NCI-H345 (cell line): ENCODE data around the gene GNAZ.
A peak's percentile ranks its signal among the peaks of the same experiment; 100 is the strongest.
"Not testable (repeated sequence)": the region's sequence is repeated elsewhere in the genome, so short reads cannot be mapped to it uniquely, and the experiment has no call there.

Experiments used
- DNase-seq: peaks from one replicate; lab custom pipeline; 2025; lab: John Stamatoyannopoulos, UW

The GNAZ gene

DNA sequence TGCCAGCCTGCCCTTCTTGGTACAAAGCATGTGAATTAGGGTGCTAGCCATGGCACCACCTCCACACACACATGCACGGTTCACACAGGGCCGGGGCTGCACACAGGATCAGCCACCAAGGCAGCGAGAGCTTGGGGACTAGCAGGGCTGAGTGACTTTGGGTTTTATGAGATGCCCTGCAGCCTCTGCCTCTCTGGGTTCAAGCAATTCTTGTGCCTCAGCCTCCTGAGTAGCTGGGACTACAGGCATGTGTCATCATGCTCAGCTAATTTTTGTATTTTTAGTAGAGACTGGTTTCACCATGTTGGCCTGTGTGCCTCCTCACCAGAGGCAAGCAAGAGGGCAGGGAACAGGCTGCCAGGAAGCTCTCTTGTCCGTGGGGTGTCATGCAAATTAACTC is 66.7 kb downstream of the GNAZ start:
- not testable (repeated sequence) for DNase-seq

DNA sequence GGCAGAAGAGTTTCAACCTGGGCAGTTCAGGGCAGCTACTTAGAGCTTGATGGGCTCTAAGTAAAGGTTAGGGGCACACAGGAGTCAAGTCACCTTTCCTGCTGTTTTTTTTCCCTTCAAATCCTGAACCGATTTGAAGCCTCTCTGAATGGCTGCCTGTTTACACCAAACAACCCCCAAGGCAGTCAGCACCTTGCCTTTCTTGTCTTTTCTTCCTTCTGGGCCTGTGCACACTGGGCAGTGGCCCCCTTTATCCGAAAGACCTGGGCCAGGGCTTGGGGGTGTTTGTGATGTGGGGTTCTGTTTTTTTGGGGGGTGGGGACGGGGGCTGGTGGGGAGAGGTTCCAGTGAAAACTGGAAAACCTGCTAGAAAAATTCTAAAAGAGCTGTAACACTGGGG is 67.1 kb downstream of the GNAZ start:
- DNase-seq, result no peak

DNA sequence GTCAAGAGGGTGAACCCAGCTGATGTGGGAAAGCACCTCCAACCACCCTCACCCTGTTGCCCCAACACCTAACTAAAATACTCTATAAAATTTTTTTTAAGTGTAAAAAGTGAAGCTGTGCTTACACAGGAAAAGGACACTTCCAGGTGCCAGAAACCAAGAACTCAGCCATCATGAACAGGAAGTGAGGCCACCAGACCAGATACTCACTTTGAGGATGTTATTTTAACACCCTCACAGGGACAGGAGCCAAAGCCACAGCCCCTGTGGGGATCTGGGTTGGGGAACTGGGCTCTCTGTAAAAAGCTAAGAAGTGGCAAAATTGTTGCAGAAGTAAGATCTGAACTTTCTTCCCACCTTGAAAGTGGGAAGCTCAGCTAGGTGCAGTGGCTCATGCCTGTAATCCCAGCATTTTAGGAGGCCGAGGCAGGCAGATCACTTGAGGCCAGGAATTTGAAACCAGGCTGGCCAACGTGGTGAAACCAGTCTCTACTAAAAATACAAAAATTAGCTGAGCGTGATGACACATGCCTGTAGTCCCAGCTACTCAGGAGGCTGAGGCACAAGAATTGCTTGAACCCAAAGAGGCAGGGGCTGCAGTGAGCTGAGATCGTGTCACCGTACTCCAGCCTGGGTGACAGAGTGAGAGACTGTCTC is 67.7 kb downstream of the GNAZ start:
- no peak for DNase-seq

DNA sequence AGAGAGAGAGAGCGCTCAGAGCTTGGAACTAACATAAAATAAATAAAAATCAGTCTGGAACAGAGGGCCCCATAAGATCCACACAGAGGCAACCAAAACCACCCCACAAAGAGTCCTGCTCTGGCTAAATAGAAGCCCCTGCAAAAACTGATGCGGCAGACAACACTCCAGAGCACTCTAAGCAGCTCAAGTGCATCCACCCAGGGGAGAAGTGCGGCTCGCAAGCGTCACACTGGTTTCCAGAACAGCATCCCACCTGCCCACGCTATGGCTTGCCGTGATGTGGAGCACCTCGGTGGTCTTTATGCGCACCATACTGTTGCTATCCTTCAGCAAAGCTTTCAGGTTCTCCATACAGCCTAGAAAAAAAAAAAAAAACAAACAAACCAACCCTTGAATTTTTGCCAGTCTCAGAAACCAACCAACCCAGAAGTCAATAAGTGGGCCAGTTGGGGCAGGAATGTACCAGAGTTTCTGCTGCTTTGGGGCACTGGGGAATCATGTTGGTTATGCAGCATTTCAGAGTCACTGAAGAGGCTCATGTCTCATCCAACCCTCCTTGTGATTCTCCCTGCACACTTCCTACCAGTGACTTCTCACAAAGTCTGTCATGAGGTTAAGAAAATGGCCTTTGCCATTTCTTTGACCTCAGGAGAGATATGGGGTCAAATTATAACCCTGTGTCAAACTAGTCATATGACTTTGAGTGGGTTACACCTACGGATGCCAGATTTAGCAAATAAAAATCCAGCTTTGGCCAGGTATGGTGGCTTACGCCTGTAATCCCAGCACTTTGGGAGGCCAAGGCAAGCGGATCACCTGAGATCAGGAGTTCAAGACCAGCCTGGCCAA is 68.5 kb downstream of the GNAZ start:
- no peak for DNase-seq

DNA sequence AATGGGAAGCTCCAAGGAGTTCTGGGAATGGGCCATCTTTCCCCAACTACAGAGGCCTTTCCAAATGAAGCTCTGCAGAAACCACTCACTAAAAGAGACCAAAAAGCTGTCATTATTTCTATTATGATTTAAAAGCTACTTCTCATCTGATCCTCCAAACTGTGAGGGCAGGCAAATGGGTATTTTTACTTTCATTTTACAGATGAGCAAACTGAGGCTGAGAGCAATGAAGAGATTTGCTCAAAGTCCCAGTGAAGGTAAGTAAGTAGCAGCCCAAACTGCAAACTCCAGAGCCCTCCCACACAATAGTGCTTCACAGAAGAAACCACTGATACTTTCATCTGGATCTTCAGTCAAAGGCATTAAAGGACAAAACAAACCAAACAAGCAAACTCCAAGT is 70.1 kb downstream of the GNAZ start:
- DNase-seq, result no peak

DNA sequence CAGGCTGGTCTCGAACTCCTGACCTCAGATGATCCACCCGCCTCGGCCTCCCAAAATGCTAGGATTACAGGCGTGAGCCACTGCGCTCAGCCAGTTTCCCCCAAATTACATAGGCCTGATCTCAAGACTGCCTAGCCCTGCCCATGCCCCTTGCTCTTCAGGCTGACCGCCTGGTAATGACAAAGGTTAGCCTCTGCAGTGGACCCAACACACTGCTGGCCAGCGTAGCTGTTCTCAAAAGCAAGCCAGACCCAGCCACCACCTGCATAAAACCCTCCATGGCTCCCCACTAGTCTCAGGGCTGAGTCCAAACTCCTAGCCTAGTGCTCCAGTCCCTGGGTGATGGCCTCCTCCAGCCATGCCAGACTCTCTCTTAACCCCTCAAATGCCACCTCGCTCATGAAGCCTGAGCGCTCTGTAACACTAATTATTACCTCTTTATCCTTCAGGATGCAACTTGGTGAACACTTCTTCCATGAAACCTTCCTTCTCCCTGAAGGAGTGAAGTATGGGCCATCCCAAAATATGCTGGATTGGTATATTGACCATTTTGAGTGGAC is 72.3 kb downstream of the GNAZ start:
- DNase-seq, result no peak

DNA sequence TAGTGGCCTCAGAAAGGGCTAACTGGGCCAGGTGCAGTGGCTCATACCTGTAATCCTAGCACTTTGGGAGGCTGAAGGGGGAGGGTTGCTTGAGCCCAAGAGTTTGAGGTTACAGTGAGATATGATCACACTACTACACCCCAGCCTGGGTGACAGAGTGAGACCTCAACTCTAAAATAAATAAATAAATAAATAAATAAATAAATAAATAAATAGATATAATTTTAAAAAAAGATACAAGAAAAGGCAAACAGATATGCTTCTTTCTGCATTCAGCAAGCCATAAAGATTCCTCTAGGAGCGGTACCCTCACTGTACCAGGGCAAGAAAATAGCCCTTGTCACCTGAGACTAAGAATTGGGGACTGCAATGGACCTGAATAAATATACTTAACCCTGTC is 72.8 kb downstream of the GNAZ start:
- DNase-seq, result no peak

DNA sequence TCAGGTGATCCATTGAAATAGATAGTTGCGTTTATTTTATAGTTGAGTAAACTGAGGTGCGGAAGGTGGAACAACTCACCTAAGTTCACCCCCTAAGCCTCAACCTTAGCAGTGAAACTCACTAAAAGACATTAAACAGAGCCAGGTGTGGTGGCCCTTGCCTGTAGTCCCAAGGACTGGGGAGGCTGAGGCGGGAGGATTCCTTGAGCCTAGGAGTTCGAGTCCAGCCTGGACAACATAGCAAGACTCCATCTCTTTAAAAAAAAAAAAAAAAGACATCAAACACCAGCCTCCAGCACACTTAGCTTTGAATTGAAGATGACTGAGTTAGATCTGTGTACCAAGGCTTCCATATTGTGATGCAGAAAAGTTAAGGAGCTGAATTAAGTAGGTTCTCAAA is 74.1 kb downstream of the GNAZ start:
- DNase-seq, result no peak

DNA sequence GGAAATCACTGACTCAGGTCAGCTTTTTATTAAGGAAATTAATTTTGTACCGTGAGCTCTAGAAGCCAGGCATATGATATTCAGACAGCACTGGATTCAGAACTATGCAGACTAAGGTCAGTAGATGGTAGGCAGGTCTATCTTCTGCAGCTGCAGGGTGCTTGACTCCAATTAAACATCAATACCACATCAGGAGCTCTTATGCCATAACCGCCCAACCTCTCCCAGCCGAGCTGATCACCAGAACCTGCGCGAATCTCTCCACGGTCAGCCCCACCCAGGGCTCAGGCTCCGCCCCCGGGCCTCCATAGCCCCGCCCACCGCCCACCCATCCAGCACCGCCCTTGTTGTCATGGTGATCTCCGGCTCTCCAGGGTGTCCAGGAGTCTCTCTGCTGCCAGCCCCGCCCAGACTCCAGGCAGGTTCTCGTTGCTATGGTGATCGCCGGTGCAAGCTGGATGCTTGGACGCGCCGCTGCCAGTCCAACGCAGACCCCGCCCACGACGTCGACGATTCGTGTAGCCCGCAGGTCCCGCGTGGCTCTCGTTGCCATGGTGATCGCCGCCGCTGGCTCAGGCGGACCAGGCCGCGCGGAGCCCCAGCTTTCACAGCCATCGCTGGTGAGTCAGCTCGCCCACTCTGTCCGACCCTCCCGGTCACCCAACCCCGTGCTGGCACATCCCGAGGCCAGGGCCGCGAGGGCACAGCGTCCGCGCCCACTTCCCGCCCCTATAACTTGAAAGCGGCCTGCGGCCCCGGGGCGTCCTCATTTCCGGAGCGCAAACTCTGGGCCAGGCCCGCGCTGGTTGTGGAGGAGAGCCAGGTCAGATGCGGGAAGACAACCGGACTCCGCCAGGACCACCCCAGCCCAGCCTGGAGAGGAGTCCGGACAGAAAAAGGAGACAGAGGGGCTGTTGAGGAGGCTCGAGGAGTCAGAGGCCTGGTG is 74.9 kb downstream of the GNAZ start, which contains the start of gene RAB36:
Gene RAB36 (plus strand): TSS at position 546 of the 946 bp plus-strand sequence. CDS start 1,140 bp downstream, outside the sequence.
- peak; percentile 97 for DNase-seq

DNA sequence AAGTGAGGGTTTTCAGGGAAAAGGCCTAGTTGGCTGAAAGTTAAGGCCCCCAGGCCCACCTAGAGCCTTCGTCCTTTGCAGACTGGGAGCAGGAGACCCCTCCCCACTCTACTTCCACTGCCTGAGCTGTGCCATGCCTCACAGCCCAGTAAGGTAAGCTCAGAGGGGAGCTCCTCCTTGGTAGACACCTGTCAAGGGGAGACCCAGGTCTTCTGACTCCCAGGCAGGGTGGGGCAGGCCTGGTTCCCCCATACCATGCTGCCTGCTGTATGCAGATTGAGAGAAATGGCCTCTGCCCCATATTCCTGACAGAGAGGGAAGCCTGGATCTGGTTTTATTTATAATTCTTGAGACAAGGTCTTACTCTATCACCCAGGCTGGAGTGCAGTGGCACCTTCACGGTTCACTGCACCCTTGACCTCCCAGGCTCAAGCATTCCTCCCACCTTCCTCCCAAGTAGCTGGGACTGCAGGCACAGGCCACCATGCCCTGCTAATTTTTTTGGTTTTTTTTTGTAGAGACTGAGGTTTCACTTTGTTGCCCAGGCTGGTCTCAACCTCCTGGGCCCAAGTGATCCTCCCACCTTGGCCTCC is 75.7 kb downstream of the GNAZ start:
- DNase-seq, result no peak

DNA sequence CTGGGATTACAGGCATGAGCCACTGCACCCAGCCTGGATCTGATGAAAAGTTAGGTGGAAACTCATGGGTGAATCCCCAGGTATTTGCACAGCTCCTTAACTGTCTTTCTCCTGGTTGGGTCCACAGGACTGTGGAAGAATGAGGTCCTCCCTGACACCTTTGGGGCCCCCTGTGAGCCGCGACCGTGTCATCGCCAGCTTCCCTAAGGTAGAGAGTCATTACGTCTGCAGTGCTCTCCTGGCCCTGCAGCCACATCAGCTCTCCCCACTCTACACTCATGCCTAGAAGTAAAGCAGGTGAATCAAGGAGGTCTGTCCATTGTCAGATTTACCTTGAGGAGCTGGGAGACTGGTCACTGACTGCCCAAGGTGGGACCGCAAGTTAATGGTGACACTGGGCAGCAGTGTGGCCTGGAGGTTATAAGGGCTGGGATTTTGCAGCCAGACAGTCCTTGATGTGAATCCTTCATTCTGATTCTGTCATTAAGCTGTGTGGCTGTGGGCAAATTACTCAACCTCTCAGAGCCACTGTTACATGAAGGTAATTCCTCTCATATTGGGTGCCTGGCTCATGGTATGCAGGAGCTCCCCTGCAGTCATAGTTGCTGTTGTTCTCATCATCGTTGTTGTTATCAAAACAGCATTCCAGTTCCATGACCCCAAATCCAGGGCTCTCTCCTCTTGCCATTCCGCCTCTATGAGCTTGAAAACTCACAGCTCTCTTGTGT is 76.3 kb downstream of the GNAZ start:
- no peak for DNase-seq

DNA sequence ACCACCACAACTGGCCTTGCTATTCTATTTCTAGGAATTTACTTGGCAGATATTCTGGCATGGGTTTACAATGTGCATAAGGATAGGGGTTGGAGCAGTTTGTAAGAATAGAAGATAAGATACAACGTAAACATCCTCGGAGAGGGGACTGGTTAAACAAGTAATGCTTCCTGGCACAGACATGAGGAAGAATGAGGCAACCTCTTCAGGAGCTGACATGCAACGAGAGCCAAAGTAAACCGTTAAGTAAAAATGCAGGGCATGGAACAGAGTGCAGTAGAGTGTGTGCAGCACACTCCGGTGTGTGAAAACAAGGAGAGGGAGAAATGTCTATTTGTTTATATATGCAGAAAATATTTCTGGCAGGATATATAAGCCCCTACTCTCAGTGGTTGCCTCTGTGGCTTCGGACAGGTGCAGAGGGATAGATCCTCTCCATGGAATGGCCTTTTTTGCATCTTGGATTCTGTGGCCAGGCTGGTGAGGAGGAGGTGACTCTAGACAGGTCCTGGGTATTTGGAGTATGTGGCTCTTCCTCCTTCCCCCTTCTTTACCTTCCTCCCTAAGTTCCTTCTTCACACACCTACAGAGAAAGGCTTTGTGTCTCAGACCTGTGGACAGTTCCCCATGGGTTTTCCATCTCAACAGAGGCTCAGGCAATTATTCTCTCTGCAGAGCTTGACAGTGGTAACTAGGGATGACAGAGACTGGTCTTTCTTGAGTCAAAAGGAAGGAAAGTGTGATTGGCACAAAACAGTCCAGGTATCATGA is 77.5 kb downstream of the GNAZ start:
- DNase-seq, result peak; percentile 9

DNA sequence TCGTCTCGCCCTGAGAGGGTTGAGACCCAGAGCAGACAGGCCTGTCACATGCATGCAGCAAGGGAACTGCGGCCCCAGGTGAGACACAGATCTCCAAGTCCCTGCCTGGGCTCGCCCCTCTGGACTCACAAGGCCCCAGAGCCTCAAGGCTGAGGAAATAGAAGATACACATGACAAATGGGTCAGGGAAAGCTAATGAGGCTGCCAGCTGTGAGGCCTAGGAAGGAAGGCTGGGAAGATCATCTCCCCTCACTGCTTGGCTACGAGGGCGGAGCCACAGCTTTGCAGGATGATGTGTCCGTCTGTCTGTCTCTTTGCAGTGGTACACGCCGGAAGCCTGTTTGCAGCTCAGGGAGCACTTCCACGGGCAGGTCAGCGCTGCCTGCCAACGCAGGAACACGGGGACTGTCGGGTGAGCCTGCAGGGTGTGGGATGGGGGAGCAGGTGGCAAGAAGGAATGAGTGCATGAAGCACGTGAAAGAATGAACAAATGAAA is 79.5 kb downstream of the GNAZ start:
- DNase-seq, result no peak

DNA sequence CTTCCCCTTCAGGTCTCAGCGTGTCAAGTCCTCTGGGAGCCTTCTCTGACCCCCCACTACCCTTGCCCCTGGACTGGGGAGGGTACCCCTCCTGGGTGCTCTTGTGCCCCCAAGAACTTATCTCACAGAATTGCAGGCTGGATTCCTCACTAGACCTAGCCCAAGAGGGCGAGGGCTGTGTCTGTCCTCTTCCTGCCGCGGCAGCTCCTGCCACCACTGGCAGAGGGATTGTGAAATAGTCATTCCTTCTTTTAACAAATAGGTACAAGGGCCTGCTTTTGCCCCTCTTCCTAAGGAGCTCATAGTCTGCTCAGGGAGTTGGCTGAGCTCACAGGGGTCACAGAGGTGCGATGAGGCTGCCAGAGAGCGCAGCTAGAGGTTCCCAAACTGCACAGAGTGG is 80.4 kb downstream of the GNAZ start:
- no peak for DNase-seq

DNA sequence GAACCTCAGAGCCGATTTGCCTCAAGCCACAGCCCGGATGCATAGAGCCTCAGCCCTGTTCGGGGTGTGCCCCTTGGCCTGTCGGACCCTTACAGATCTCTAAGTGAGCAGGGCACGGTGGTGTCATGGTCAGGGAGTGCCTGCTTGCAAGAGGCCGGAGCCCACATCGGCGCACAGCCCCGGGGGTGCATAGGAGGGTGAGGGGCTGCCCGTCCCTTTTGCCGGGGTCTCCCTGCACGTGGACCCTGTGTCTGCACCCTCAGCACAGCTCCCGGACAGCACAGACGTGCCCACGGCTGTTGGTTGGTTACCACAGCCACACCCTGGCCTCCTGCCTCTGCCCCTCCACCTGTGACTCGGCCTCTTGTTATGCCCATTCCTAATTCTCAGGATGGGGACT is 81.5 kb downstream of the GNAZ start:
- DNase-seq, result no peak

DNA sequence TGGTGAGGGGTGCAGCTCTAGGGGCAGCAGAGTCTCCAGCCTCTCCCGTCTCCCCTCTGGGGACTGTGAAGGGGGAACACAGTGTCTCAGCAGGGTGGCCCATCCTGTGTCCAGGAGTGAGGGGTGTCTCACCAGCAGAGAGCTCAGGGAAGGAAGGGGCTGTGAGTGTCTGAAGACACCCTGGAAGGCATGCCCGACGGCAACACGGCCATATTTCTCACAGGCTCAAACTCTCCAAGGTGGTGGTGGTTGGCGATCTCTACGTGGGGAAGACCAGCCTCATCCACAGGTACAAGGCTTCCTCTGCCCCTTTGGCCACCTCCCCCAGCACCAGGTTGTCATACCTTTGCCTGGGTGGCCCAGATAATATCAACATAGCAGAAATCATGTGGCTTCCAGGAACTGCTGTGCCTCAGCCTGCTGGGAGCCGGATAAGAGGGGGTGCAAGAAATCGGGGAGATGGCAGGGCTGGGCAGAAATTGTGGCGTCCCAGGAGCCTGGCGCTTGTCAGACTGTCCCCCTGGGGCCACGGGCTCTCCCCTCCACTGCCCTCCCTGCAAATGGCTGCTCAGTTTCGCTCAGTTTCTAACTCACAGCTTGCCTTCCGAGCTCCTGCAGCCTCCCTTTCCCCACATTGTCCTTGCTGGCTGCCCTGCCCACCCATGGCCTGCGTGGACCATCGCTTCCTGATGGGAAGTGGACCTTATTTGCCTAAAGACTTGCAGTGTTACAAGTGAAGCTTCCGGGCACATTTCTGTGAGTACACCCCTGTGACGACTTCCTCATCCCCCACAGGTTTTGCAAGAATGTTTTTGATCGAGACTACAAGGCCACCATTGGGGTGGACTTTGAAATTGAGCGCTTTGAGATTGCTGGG is 82.2 kb downstream of the GNAZ start:
- DNase-seq, result no peak

DNA sequence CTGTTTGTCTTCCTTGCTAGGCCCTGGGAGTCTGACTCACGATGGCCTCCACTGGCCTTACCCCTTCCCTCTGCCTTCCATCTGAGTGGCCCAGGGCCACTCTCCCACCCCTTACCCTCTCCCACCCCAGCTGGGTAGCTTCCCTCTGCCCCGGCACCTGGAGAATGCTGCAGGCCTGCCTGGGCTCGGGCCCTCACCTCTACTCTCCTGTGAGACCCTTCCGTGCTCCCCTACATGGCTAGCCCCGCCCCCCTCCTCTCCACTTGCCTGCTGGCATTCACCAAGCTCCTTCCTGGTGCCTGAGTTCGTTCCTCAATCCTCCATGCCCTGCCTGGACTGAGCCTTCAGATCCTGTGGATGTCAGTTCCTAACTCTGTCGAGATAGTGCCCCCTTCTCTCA is 83.7 kb downstream of the GNAZ start:
- DNase-seq, result no peak

DNA sequence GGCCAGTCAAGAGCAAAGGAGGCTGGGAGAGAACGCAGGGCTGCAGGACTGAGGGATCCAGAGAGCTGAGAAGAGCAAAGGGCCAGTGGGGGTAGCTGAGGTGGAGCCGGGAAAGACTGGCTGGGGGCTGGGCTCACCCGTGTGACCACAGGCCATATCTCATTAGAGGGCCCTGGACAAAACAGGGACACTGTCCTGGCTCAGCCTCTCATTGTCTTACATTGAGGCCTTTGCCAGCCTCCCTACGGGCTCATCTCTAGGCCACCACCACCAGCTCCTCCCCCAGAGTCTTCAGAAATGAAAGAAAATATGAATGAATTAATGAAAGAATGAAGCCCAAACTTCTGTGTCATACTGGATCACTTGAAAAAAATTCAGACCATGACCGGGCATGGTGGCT is 84.1 kb downstream of the GNAZ start:
- DNase-seq, result no peak

DNA sequence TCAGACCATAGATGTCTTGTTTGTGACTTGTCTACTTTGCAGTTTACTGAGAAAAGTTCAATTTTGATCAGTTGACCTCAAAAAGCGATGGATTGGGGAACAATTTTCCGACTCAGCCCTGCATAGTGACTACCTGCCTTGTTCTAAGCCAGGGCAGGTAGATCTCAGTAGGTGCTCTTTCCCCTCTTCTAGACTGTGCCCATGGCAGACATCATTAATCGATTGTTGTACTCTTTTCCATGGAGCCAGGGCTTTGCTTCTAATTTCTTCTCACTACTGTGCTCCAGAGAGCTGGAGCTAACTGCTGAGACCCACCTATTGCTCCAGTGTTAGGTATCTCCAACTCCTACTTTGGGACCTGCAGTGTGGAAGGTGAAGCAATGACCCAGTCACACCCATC is 84.8 kb downstream of the GNAZ start:
- no peak for DNase-seq
